CD4-positive, CD25-positive, alpha-beta regulatory T cell (primary cell): ENCODE data around the gene PCGF1. TPM values are rescaled to one million over a fixed set of nuclear protein-coding genes. Genes with fewer than 3 reads are reported as not detected.
A peak's percentile ranks its signal among the peaks of the same experiment; 100 is the strongest.

ENCODE experiments used
- ATAC-seq, 2 donors: fragments of 150-1000 bp; cut with Tn5 transposase; one replicate each; pipeline ENCODE4 v1.10.0; 2021; ENCODE audit warnings: low read depth in 2 of 2, moderate number of reproducible peaks in 2 of 2, moderate library complexity in 1 of 2
- DNase-seq, 3 donors: peaks; one replicate each; pipeline versions ENCODE4 v3.0.0 to v3.0.0-alpha.2; 2012 to 2022; ENCODE audit warnings: mixed read lengths in 1 of 3
- H3K27ac ChIP-seq: one replicate; pipeline ENCODE4 v1.7.0; 2013; ENCODE audit warnings: mild to moderate bottlenecking, low read length; ENCODE audit not compliant: insufficient read depth, poor library complexity, severe bottlenecking
- H3K27me3 ChIP-seq: one replicate; pipeline ENCODE4 v1.7.0; 2013; ENCODE audit warnings: low read length; ENCODE audit not compliant: control insufficient read depth, insufficient read depth
- H3K36me3 ChIP-seq: one replicate; pipeline ENCODE4 v1.7.0; 2013; ENCODE audit warnings: mild to moderate bottlenecking, low read length, moderate library complexity; ENCODE audit not compliant: control insufficient read depth, insufficient read depth
- H3K4me1 ChIP-seq: 2 replicates; pipeline ENCODE4 v1.7.0; 2013; ENCODE audit warnings: mild to moderate bottlenecking, low read length; ENCODE audit not compliant: insufficient read depth, control insufficient read depth, poor library complexity, severe bottlenecking
- H3K4me3 ChIP-seq: one replicate; pipeline ENCODE4 v1.7.0; 2013; ENCODE audit warnings: low read depth, mild to moderate bottlenecking, low read length, moderate library complexity
- H3K9me3 ChIP-seq, 2 experiments: 1 replicate in 1 of 2; 2 replicates in 1 of 2; pipeline ENCODE4 v1.7.0; 2013; ENCODE audit warnings: low read length in 2 of 2, mild to moderate bottlenecking in 1 of 2, moderate library complexity in 1 of 2; ENCODE audit not compliant: control insufficient read depth in 2 of 2
- H3K27ac Mint-ChIP-seq, 3 donors: one replicate each; pipeline ENCODE4 v1.8.0; 2020 to 2022; ENCODE audit warnings: mild to moderate bottlenecking in 3 of 3, mixed read lengths in 3 of 3, moderate library complexity in 2 of 3
- H3K27me3 Mint-ChIP-seq: one replicate; pipeline ENCODE4 v1.8.0; 2022; ENCODE audit warnings: mild to moderate bottlenecking, mixed read lengths
- H3K36me3 Mint-ChIP-seq: one replicate; pipeline ENCODE4 v1.8.0; 2020; ENCODE audit warnings: mixed read lengths
- H3K4me1 Mint-ChIP-seq, 4 donors: one replicate each; pipeline ENCODE4 v1.8.0; 2020 to 2022; ENCODE audit warnings: mixed read lengths in 4 of 4, mild to moderate bottlenecking in 1 of 4
- H3K4me3 Mint-ChIP-seq, 4 donors: one replicate each; pipeline ENCODE4 v1.8.0; 2020 to 2022; ENCODE audit warnings: mild to moderate bottlenecking in 4 of 4, mixed read lengths in 4 of 4, moderate library complexity in 3 of 4
- H3K9me3 Mint-ChIP-seq, 7 donors: one replicate each; pipeline ENCODE4 v1.8.0; 2020 to 2022; ENCODE audit warnings: mixed read lengths in 7 of 7, mild to moderate bottlenecking in 3 of 7, moderate library complexity in 2 of 7
- polyA plus RNA-seq, 4 donors: library from polyadenylated mRNA; unstranded; fragments of 300-500 nt; fragmentation: Illumina TruSeq; gene quantifications; one replicate each; pipeline ENCODE4 v1.2.3, GENCODE V29; 2021
- total RNA-seq: library from RNA; stranded (reverse); gene quantifications from one replicate; pipeline ENCODE4 v1.2.3, GENCODE V29; 2022

The PCGF1 gene
- total and polyA plus RNA-seq, 5 donors from 2014 or later, result 13.8 to 23.9 (median 16.7) TPM

DNA sequence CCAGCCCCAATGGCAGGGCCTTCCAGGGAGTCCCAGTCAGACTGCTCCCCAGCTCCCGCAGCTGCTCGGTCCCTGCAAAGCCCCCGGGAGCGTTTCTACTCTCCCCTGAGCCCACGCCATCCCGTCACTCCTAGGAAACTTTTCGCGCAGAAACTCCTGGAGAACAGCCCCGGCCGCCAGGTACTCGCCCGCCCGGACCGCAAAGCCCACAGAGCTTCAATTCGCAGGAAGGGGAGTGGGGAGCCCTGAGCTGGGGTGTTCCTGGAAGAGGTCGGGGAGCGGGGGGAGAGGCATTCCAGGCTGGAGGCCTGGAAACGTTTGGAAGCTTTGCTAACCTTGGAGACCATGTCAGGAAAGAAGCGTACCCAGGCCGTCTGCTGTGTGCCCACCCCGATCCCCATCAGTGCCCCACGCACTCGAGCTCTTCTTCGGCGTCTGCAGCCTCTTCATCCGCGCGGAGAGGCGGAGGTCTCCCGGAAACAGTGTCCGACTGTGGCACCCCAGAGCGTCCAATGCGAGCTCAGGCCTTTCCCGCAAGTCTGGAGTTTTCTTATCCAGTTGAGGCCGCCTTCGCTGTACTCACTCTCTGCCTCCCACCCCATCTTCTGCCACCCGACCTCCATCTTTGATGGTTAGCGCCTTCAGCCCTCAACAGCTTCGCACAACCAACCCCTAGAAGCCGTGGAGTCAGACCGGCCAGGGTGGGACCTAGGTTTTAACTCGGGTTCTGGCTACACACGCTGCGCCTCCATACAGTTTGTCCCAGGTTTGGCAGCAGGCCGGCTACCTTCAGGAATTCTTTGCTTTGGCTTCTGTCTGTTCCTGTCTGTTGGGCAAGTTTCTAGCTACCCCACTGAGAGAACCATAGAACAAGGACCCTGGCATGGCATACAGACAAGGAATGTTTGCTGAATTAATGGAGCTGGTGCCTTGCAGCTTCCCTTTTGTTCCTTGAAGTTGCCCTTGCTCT lies 3.7 kb downstream of the PCGF1 start:
- DNase-seq, result no peak
- peaks cover 13% of the 10 kb centered on the region for H3K36me3 ChIP-seq
- Mint-ChIP-seq H3K36me3 (peaks cover 26% of the 10 kb centered on the region), H3K27ac (peak overlapping the region in 1 of 3 donors; percentile 56), H3K9me3 (peaks cover 0 to 7% (median 0%) of the 10 kb centered on the region in 7 donors), H3K4me3 (peak overlapping the region; percentile 68 to 86 (median 82)), H3K4me1 (peaks cover 5 to 84% (median 28%) of the 10 kb centered on the region in 4 donors), H3K27me3 (peaks cover 68% of the 10 kb centered on the region)
- no peak for ATAC-seq
- peaks cover 50% of the 10 kb centered on the region for H3K4me1 ChIP-seq
- H3K4me3 ChIP-seq, result no peak overlapping the region
- no peaks in the 10 kb centered on the region for H3K9me3 ChIP-seq
- H3K27me3 ChIP-seq, result peaks cover 2% of the 10 kb centered on the region
- H3K27ac ChIP-seq, result no peak overlapping the region

DNA sequence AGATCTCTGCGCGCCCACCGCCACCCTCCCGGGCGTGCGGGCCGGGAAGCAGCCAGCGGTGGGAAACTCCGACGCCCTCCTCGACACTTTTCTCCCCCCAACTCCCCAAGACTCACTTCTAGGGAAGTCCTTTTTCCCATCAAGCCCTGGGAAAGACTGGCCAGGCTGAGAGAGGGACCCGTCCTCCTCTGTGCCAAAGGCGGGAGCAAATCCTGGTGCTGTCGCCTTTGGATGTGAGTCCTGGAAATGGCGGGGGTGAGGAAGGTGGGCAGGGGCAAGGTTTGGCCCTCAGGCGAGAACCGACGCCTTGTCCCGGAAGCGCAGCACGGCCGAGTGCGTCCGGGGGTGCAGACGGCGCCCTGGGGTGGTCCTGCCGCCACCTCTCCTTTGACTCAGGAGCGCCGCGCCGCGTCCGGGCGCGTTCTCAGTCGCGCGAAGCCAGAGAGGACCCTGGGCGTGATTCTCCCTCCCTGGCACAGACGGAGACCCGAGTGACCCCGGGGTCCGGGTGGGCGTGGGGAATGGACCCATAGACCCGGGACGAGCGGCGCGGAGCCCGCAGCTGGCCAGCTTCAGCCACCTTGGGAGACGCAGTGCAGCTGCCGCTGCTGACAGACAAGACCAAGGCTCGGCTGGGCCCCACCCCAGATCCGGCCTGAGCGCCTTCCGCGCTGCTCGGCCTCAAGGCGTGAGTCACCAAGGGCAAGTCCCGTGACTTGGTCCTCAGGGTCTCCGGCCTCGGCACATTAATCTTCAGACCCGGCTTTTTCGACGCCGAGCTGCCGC lies 4.6 kb downstream of the PCGF1 start:
- Histone ChIP-seq H3K36me3 (peaks cover 13% of the 10 kb centered on the region), H3K9me3 (no peaks in the 10 kb centered on the region), H3K27me3 (peaks cover 2% of the 10 kb centered on the region), H3K4me3 (peak overlapping the region; percentile 32), H3K27ac (no peak overlapping the region), H3K4me1 (peaks cover 51% of the 10 kb centered on the region)
- peak in 1 of 3 donors; percentile 75 for DNase-seq
- peaks cover 26% of the 10 kb centered on the region for H3K36me3 Mint-ChIP-seq
- peaks cover 69% of the 10 kb centered on the region for H3K27me3 Mint-ChIP-seq
- peaks cover 5 to 85% (median 34%) of the 10 kb centered on the region in 4 donors for H3K4me1 Mint-ChIP-seq
- peaks cover 0 to 5% (median 0%) of the 10 kb centered on the region in 7 donors for H3K9me3 Mint-ChIP-seq
- no peak for ATAC-seq
- peak overlapping the region; percentile 68 to 84 (median 82) for H3K4me3 Mint-ChIP-seq
- peak overlapping the region in 1 of 3 donors; percentile 56 for H3K27ac Mint-ChIP-seq

DNA sequence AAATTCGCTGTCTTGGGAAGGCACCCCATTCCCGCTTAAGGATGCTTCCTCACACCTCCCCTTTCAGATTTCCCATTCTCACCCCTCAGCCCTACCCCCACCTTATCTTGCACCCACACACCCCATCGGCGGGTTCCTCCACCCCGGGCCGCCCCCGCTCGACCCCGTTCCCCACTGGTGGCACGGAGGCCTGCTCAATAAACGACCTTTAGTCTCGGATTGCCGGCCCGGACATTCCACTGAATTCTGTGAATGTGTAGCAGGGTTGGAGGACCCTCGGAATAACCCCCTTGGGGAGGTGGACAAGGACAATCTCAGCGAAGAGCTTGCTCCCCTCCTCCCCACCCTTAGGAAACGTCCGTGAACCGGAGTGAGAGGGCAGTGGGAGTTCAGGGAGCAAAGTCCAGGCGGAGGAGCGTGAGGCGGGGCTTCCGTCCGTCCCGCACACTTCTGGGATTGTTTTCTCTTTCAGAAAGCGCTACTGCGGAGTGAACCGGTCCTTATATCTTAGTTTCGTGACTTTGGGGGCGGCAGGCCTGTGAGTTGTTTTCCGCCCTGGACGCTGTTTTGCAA lies 5.3 kb downstream of the PCGF1 start:
- peak overlapping the region; percentile 68 to 83 (median 78) for H3K4me3 Mint-ChIP-seq
- peaks cover 23% of the 10 kb centered on the region for H3K36me3 Mint-ChIP-seq
- peaks cover under 1 to 86% (median 31%) of the 10 kb centered on the region in 4 donors for H3K4me1 Mint-ChIP-seq
- H3K9me3 ChIP-seq, result no peaks in the 10 kb centered on the region
- peaks cover 53% of the 10 kb centered on the region for H3K4me1 ChIP-seq
- H3K36me3 ChIP-seq, result peaks cover 13% of the 10 kb centered on the region
- no peak for DNase-seq
- peaks cover 0 to 2% (median 0%) of the 10 kb centered on the region in 7 donors for H3K9me3 Mint-ChIP-seq
- H3K4me3 ChIP-seq, result no peak overlapping the region
- no peak overlapping the region for H3K27ac Mint-ChIP-seq
- no peak overlapping the region for H3K27ac ChIP-seq
- ATAC-seq, result no peak
- H3K27me3 ChIP-seq, result peaks cover 2% of the 10 kb centered on the region
- H3K27me3 Mint-ChIP-seq, result peaks cover 63% of the 10 kb centered on the region

DNA sequence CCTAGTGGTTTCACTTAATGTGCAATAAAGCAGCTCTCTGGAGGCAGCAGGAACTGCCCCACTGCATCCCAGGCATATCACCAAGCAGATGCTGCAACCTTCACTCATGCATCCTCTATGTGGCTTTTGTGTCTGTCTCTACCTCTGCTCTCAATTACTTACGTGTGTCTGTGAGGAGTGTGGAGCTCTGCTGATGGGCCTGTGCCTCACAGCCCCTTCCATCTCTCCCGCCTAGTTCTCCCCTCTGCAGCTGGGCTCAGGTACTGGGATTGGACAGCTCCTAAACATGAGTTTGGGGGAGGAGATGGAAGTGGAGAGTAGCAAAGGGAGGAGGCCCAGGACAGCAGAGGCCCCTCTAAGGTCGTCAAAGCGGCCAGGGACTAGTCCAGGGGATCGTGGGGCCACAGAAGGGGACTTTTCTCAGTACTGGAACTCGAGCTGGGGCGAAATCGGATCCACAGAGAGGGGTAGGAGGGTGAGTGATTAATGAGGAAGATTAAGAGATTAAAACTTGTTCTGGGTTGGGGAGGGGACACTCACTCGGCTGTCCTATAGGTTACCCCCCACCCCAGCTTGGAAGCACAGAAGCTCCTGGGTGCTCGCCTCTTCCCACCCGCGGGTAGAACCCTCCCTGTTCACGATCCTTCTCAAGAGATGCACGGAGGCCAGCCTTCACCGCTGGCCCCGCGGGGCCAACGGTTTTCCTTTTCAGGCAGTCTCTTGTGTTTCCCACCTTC lies 6.0 kb downstream of the PCGF1 start:
- peaks cover 2% of the 10 kb centered on the region for H3K27me3 ChIP-seq
- peak overlapping the region; percentile 67 to 83 (median 78) for H3K4me3 Mint-ChIP-seq
- peaks cover 0 to 1% (median 0%) of the 10 kb centered on the region in 7 donors for H3K9me3 Mint-ChIP-seq
- H3K27me3 Mint-ChIP-seq, result peaks cover 62% of the 10 kb centered on the region
- DNase-seq, result no peak
- peaks cover 13% of the 10 kb centered on the region for H3K36me3 ChIP-seq
- no peaks in the 10 kb centered on the region for H3K9me3 ChIP-seq
- peaks cover 0 to 79% (median 26%) of the 10 kb centered on the region in 4 donors for H3K4me1 Mint-ChIP-seq
- ATAC-seq, result no peak
- H3K4me1 ChIP-seq, result peaks cover 47% of the 10 kb centered on the region
- no peak overlapping the region for H3K27ac ChIP-seq
- H3K4me3 ChIP-seq, result no peak overlapping the region
- H3K36me3 Mint-ChIP-seq, result peaks cover 20% of the 10 kb centered on the region
- H3K27ac Mint-ChIP-seq, result no peak overlapping the region

DNA sequence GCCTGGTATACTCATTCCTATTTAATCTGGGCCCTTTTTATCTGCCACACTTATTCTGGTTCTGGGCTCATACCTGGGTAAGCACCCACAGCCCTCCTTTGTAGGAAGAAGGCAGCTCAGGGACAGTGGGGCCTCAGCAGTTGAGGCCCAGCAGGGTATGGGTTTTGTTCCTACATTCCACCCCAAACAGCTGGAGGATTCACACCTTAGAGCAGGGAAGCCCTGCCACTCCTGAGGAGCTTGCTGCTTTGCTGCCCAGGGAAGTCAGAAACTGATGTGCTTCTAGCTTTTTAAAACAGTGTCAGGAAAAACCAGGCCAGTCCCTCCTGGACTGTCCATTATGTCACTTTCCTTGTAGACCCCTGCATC lies 6.9 kb downstream of the PCGF1 start:
- Mint-ChIP-seq H3K4me1 (peaks cover 0 to 71% (median 24%) of the 10 kb centered on the region in 4 donors), H3K4me3 (peak overlapping the region in 3 of 4 donors; percentile 64 to 83 (median 78)), H3K27ac (no peak overlapping the region), H3K9me3 (peaks cover 0 to 1% (median 0%) of the 10 kb centered on the region in 7 donors), H3K36me3 (peaks cover 22% of the 10 kb centered on the region), H3K27me3 (peaks cover 62% of the 10 kb centered on the region)
- Histone ChIP-seq H3K4me3 (no peak overlapping the region), H3K4me1 (peaks cover 40% of the 10 kb centered on the region), H3K36me3 (peaks cover 8% of the 10 kb centered on the region), H3K27ac (no peak overlapping the region), H3K9me3 (no peaks in the 10 kb centered on the region), H3K27me3 (peaks cover 2% of the 10 kb centered on the region)
- DNase-seq (no peak), ATAC-seq (no peak)

DNA sequence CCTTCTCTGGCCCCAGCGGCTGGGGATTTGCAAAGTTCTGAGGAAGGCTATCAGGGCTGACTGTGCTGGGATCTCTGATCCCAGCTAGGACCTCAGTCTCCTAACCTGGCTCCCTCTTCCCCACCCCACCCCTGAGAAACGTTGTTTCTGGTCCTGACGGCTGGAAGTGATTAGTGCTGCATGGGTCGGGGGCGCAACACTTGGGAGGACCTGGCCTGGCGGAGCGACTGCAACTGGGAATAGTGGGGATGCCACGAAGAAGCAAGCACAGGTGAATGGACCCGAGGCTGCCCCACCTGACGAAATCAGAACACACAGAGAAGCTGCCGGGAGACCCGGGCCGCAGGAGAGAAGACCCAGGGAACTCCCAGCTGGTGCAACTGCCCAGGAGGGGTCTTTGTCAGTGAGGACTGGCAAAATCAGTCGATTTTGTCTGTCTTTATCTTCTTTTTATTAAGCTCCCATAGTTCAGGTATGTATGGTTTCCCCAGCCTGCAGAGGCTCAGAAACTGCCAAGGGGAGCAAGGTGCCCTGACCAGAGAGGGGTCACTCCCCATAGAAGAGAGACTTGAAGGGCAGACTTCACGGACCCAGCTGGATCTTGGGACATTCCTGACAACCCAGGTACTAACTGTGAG lies 7.4 kb downstream of the PCGF1 start:
- Mint-ChIP-seq H3K4me3 (peak overlapping the region; percentile 56 to 83 (median 71)), H3K9me3 (peaks cover 0 to 1% (median 0%) of the 10 kb centered on the region in 7 donors), H3K27me3 (peaks cover 62% of the 10 kb centered on the region), H3K4me1 (peaks cover 0 to 67% (median 22%) of the 10 kb centered on the region in 4 donors), H3K36me3 (peaks cover 17% of the 10 kb centered on the region), H3K27ac (no peak overlapping the region)
- DNase-seq (no peak), ATAC-seq (no peak)
- peaks cover 40% of the 10 kb centered on the region for H3K4me1 ChIP-seq
- no peak overlapping the region for H3K4me3 ChIP-seq
- peaks cover 2% of the 10 kb centered on the region for H3K27me3 ChIP-seq
- H3K9me3 ChIP-seq, result no peaks in the 10 kb centered on the region
- H3K27ac ChIP-seq, result no peak overlapping the region
- peaks cover 3% of the 10 kb centered on the region for H3K36me3 ChIP-seq
